ENCODE measurements around the gene AOX1. TPM values are rescaled to one million over a fixed set of nuclear protein-coding genes. Genes with fewer than 3 reads are reported as not detected.

The AOX1 gene
- total and polyA plus RNA-seq, 10 of the 15 experiments (the other 5 are each of a cell fraction or from before 2014, with no cell fraction given): 0.03 to 0.56 (median 0.19) TPM; not detected in 6

DNA sequence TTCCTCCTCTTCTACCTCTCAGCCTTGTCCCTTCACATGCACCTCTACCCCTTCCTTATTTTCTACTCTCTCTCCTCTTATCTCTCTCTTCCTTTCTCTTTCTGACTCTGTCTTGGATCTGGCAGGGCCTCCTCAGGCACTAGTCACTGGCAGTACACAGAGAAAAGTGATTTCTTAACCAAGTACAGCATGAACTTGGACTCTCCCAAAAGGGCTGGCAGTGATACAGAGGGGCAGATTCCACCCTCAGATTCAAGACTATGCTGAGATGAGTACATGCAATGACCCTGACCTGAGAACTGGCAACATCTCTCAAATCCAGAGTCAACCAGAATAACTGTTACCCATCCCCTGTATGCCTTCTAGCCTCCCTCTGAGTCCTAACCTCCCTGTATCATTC lies 4.3 kb downstream of the AOX1 start:
- BruUV-seq (replicated peaks): no TSS peak
- DNase-seq (ENCODE audit: low read depth, low spot score) (no peak), ATAC-seq (no peak), FAIRE-seq (no peak)
- CTCF ChIA-PET: no interaction called here
- RAD21 ChIA-PET (ENCODE audit: unreplicated experiment): no interaction called here
- no peak overlapping the region for H3K4me2 ChIP-seq (ENCODE audit: control insufficient read depth, insufficient read depth)
- 0 out of 4 replicates have a peak, but pooled peaks cover 0 to 6% of the 10 kb centered on the region in 2 experiments for H3K27me3 ChIP-seq (replicated peaks in 1 of 2; ENCODE audit: control insufficient read depth in 2 of 2, insufficient read depth in 2 of 2, low read length in 1 of 2)
- H3K36me3 ChIP-seq (ENCODE audit: control insufficient read depth in 2 of 2, insufficient read depth in 2 of 2, low read length in 1 of 2): no peaks in the 10 kb centered on the region; a peak in 1 of 4 replicates
- SMC1A ChIA-PET (ENCODE audit: uncharacterized antibody, unreplicated experiment): interaction anchor here (0.8 kb wide), 1 partner anchor 24 kb away, joined by 3 read pairs; no protein-coding TSS in a partner anchor
- H3K9me3 ChIP-seq (replicated peaks; ENCODE audit: control insufficient read depth, insufficient read depth, low read length): no peaks in the 10 kb centered on the region
- intact Hi-C loops (cut with micrococcal nuclease; ENCODE audit: unreplicated experiment) (no loop called here), in situ Hi-C loops (cut with MboI) (no loop called here)
- no peaks in the 10 kb centered on the region for H3K4me1 ChIP-seq (ENCODE audit: control insufficient read depth, insufficient read depth, low read length)
- POLR2A ChIA-PET: no interaction called here
- no peaks in the 10 kb centered on the region for H3K79me2 ChIP-seq (ENCODE audit: control insufficient read depth, insufficient read depth, low read length)
- H3K9ac ChIP-seq (ENCODE audit: control insufficient read depth, insufficient read depth, low read length): no peak overlapping the region
- no peak overlapping the region for H2AFZ ChIP-seq (ENCODE audit: control insufficient read depth, low read depth, low read length)
- H4K20me1 ChIP-seq (ENCODE audit: control insufficient read depth, insufficient read depth): no peaks in the 10 kb centered on the region
- H3K4me3 ChIP-seq: no peak overlapping the region
- H3K27ac ChIP-seq (ENCODE audit: control insufficient read depth, insufficient read depth): no peak overlapping the region
- TF ChIP-seq RELA (IDR thresholded peaks at IDR 0.05; ENCODE audit: borderline replicate concordance, partially characterized antibody): no peak
- TF ChIP-seq, protein P1, sequence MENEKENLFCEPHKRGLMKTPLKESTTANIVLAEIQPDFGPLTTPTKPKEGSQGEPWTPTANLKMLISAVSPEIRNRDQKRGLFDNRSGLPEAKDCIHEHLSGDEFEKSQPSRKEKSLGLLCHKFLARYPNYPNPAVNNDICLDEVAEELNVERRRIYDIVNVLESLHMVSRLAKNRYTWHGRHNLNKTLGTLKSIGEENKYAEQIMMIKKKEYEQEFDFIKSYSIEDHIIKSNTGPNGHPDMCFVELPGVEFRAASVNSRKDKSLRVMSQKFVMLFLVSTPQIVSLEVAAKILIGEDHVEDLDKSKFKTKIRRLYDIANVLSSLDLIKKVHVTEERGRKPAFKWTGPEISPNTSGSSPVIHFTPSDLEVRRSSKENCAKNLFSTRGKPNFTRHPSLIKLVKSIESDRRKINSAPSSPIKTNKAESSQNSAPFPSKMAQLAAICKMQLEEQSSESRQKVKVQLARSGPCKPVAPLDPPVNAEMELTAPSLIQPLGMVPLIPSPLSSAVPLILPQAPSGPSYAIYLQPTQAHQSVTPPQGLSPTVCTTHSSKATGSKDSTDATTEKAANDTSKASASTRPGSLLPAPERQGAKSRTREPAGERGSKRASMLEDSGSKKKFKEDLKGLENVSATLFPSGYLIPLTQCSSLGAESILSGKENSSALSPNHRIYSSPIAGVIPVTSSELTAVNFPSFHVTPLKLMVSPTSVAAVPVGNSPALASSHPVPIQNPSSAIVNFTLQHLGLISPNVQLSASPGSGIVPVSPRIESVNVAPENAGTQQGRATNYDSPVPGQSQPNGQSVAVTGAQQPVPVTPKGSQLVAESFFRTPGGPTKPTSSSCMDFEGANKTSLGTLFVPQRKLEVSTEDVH (IDR thresholded peaks at IDR 0.05; ENCODE audit: low read depth, partially characterized antibody): no peak
- no peak for TF ChIP-seq CBX3 (IDR thresholded peaks at IDR 0.05; ENCODE audit: borderline replicate concordance, low read depth)
- TF ChIP-seq BHLHE40 (IDR thresholded peaks at IDR 0.05; ENCODE audit: borderline replicate concordance in 1 of 2, low read depth in 2 of 2, low read length in 1 of 2): no peak
- TF ChIP-seq, protein P2, sequence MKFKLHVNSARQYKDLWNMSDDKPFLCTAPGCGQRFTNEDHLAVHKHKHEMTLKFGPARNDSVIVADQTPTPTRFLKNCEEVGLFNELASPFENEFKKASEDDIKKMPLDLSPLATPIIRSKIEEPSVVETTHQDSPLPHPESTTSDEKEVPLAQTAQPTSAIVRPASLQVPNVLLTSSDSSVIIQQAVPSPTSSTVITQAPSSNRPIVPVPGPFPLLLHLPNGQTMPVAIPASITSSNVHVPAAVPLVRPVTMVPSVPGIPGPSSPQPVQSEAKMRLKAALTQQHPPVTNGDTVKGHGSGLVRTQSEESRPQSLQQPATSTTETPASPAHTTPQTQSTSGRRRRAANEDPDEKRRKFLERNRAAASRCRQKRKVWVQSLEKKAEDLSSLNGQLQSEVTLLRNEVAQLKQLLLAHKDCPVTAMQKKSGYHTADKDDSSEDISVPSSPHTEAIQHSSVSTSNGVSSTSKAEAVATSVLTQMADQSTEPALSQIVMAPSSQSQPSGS (IDR thresholded peaks at IDR 0.05; ENCODE audit: low read length): no peak
- no peak for TF ChIP-seq ZBED1 (IDR thresholded peaks at IDR 0.05; ENCODE audit: borderline replicate concordance)
- no peak for TF ChIP-seq NFYB (IDR thresholded peaks at IDR 0.05; ENCODE audit: insufficient read depth, low read depth, low read length)
- TF ChIP-seq, protein P3, sequence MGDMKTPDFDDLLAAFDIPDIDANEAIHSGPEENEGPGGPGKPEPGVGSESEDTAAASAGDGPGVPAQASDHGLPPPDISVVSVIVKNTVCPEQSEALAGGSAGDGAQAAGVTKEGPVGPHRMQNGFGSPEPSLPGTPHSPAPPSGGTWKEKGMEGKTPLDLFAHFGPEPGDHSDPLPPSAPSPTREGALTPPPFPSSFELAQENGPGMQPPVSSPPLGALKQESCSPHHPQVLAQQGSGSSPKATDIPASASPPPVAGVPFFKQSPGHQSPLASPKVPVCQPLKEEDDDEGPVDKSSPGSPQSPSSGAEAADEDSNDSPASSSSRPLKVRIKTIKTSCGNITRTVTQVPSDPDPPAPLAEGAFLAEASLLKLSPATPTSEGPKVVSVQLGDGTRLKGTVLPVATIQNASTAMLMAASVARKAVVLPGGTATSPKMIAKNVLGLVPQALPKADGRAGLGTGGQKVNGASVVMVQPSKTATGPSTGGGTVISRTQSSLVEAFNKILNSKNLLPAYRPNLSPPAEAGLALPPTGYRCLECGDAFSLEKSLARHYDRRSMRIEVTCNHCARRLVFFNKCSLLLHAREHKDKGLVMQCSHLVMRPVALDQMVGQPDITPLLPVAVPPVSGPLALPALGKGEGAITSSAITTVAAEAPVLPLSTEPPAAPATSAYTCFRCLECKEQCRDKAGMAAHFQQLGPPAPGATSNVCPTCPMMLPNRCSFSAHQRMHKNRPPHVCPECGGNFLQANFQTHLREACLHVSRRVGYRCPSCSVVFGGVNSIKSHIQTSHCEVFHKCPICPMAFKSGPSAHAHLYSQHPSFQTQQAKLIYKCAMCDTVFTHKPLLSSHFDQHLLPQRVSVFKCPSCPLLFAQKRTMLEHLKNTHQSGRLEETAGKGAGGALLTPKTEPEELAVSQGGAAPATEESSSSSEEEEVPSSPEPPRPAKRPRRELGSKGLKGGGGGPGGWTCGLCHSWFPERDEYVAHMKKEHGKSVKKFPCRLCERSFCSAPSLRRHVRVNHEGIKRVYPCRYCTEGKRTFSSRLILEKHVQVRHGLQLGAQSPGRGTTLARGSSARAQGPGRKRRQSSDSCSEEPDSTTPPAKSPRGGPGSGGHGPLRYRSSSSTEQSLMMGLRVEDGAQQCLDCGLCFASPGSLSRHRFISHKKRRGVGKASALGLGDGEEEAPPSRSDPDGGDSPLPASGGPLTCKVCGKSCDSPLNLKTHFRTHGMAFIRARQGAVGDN (IDR thresholded peaks at IDR 0.05): no peak
- TF ChIP-seq WRNIP1 (IDR thresholded peaks at IDR 0.05; ENCODE audit: borderline replicate concordance, low read depth, low read length): no peak
- no peak for TF ChIP-seq POU2F2 (IDR thresholded peaks at IDR 0.05; ENCODE audit: borderline replicate concordance, low read depth, low read length)
- no peak for TF ChIP-seq ATF7 (IDR thresholded peaks at IDR 0.05; ENCODE audit: low read depth)
- TF ChIP-seq JUND (IDR thresholded peaks at IDR 0.05; ENCODE audit: low read depth, low read length): no peak
- TF ChIP-seq, protein P4, sequence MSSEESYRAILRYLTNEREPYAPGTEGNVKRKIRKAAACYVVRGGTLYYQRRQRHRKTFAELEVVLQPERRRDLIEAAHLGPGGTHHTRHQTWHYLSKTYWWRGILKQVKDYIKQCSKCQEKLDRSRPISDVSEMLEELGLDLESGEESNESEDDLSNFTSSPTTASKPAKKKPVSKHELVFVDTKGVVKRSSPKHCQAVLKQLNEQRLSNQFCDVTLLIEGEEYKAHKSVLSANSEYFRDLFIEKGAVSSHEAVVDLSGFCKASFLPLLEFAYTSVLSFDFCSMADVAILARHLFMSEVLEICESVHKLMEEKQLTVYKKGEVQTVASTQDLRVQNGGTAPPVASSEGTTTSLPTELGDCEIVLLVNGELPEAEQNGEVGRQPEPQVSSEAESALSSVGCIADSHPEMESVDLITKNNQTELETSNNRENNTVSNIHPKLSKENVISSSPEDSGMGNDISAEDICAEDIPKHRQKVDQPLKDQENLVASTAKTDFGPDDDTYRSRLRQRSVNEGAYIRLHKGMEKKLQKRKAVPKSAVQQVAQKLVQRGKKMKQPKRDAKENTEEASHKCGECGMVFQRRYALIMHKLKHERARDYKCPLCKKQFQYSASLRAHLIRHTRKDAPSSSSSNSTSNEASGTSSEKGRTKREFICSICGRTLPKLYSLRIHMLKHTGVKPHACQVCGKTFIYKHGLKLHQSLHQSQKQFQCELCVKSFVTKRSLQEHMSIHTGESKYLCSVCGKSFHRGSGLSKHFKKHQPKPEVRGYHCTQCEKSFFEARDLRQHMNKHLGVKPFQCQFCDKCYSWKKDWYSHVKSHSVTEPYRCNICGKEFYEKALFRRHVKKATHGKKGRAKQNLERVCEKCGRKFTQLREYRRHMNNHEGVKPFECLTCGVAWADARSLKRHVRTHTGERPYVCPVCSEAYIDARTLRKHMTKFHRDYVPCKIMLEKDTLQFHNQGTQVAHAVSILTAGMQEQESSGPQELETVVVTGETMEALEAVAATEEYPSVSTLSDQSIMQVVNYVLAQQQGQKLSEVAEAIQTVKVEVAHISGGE (CRISPR knock-in tag; IDR thresholded peaks at IDR 0.05): no peak

All from GM12878 (cell line).